ENCODE data around the gene SPG11. TPM values are rescaled to one million over a fixed set of nuclear protein-coding genes. Genes with fewer than 3 reads are reported as not detected.

Gene SPG11
- total RNA-seq: 34.1 and 37.5 TPM in 2 replicates

- TF ChIP-seq CTCF (conservative IDR thresholded peaks at IDR 0.05; ENCODE audit: low read depth, low read length): peak; percentile 84
- DNase-seq (ENCODE audit: low read depth): peak; percentile 82
- peak within 1 kb of the TSS; percentile 96 for H3K4me3 ChIP-seq (ENCODE audit: low read depth, low read length)
Observed at GRCh38 chr15:44663410-44664308, at the start of gene SPG11. SPG11 (minus strand) TSS chr15:44663662; CDS start chr15:44663647, 15 bp downstream.

GRCh38 chr15:44712346-44713005 lies 49.0 kb upstream of the SPG11 start:
- no peak for TF ChIP-seq CTCF (conservative IDR thresholded peaks at IDR 0.05; ENCODE audit: low read depth, low read length)
- DNase-seq (ENCODE audit: low read depth): no peak
- peak overlapping the region; percentile 99 for H3K4me3 ChIP-seq (ENCODE audit: low read depth, low read length)

- peak overlapping the region; percentile 99 for H3K4me3 ChIP-seq (ENCODE audit: low read depth, low read length)
- no peak for DNase-seq (ENCODE audit: low read depth)
- TF ChIP-seq CTCF (conservative IDR thresholded peaks at IDR 0.05; ENCODE audit: low read depth, low read length): no peak
Observed at GRCh38 chr15:44711743-44712345, 48.4 kb upstream of the SPG11 start.

GRCh38 chr15:44711096-44711742 lies 47.8 kb upstream of the SPG11 start, which contains the start of the genes B2M and PATL2:
B2M (plus strand) TSS chr15:44711517; CDS start chr15:44711547, 30 bp downstream.
PATL2 (minus strand) TSS chr15:44711323; CDS start chr15:44676490, 34,833 bp downstream.
- peak within 1 kb of the TSS; percentile 99 for H3K4me3 ChIP-seq (ENCODE audit: low read depth, low read length)
- DNase-seq (ENCODE audit: low read depth): peak; percentile 82
- TF ChIP-seq CTCF (conservative IDR thresholded peaks at IDR 0.05; ENCODE audit: low read depth, low read length): no peak

GRCh38 chr15:44710236-44711095 lies 47.0 kb upstream of the SPG11 start:
- peak; percentile 58 for TF ChIP-seq CTCF (conservative IDR thresholded peaks at IDR 0.05; ENCODE audit: low read depth, low read length)
- H3K4me3 ChIP-seq (ENCODE audit: low read depth, low read length): peak overlapping the region; percentile 99
- no peak for DNase-seq (ENCODE audit: low read depth)

Data from epithelial cell of proximal tubule (primary cell).